Measurements from ENCODE around the gene PFKFB4.

- TF ChIP-seq EZH2phosphoT487 (conservative IDR thresholded peaks at IDR 0.05; ENCODE audit: low read length) (no peak), CTCF (IDR thresholded peaks at IDR 0.05; ENCODE audit: insufficient read depth, low read length, poor library complexity, severe bottlenecking) (no peak)
These were observed 13.3 kb upstream of the PFKFB4 start for GRCh38 chr3:48569808-48570450.

All from SU-DHL-6 (cell line).